ENCODE data around the gene WSCD2. TPM values are rescaled to one million over a fixed set of nuclear protein-coding genes. Genes with fewer than 3 reads are reported as not detected.
A peak's percentile ranks its signal among the peaks of the same experiment; 100 is the strongest.

The WSCD2 gene
- total and polyA plus RNA-seq, 8 donors, result 0.25 to 6.7 (median 1.4) TPM; not detected in 3

DNA sequence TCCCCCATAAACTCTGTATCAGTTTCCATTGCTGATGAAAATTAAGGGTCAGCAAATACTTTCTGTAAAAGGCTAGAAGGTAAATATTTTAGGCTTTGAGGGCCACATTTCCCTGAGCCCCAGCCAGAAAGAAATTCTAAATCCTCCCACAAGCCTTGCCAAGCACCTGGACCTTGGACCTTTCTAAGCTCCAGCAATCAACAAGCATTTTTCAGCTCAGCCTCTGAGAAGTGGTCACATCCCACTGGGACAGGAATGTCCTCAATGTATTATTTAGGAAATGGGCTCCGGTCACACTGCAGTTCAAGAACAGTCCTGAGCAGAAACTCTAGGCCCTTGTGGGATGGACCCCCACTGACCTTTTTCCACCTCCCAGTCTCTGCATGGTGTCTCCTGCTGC, 55.9 kb downstream of the WSCD2 start:
- no peak for DNase-seq
- peaks cover 0 to 17% (median under 1%) of the 10 kb centered on the region in 4 donors for H3K4me1 ChIP-seq
- WGBS, 5 donors, result 67 to 85% (median 81%) methylated on average over 1 of the region's 1 CpG
- intact Hi-C loops (cut with DNase I; ENCODE audit: low total_unique reads), result no loop called here
- no peaks in the 10 kb centered on the region for H3K27me3 ChIP-seq
- no peak overlapping the region for H3K4me3 ChIP-seq
- H3K9me3 ChIP-seq, result no peaks in the 10 kb centered on the region
- no peak overlapping the region for H3K27ac ChIP-seq
- H3K36me3 ChIP-seq, result no peaks in the 10 kb centered on the region
- TF ChIP-seq, protein P1, sequence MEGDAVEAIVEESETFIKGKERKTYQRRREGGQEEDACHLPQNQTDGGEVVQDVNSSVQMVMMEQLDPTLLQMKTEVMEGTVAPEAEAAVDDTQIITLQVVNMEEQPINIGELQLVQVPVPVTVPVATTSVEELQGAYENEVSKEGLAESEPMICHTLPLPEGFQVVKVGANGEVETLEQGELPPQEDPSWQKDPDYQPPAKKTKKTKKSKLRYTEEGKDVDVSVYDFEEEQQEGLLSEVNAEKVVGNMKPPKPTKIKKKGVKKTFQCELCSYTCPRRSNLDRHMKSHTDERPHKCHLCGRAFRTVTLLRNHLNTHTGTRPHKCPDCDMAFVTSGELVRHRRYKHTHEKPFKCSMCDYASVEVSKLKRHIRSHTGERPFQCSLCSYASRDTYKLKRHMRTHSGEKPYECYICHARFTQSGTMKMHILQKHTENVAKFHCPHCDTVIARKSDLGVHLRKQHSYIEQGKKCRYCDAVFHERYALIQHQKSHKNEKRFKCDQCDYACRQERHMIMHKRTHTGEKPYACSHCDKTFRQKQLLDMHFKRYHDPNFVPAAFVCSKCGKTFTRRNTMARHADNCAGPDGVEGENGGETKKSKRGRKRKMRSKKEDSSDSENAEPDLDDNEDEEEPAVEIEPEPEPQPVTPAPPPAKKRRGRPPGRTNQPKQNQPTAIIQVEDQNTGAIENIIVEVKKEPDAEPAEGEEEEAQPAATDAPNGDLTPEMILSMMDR (IDR thresholded peaks at IDR 0.05), result no peak
- TF ChIP-seq EP300 (IDR thresholded peaks at IDR 0.05), result no peak
- no peak for TF ChIP-seq POLR2AphosphoS5 (IDR thresholded peaks at IDR 0.05)
- no peak for TF ChIP-seq POLR2A (IDR thresholded peaks at IDR 0.05)

DNA sequence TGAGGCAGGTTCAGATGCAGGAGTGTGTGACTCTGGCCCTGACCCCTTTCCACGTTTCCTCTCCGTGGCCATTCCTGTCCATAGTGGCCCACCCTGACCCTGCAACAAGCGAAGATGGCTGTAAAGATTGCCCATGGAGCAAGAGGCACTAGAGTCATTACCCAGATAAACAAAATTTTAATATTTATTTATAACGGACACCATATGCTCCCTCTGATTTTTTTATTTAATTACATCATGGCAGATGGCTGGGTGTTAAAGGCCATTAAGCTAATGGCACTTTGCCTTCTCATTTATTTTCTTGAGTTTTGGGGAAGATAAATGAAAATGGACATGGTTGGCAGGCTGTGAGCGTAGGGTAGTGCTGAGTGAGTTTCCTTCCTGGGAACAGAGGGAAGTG, 58.7 kb downstream of the WSCD2 start:
- Histone ChIP-seq H3K4me3 (no peak overlapping the region), H3K36me3 (no peaks in the 10 kb centered on the region), H3K4me1 (peaks cover 0 to 22% (median 2%) of the 10 kb centered on the region in 4 donors), H3K27me3 (peaks cover 0 to 6% (median 0%) of the 10 kb centered on the region in 3 donors), H3K27ac (no peak overlapping the region), H3K9me3 (no peaks in the 10 kb centered on the region)
- WGBS, 5 donors, result 68 to 83% (median 79%) methylated on average over 5 of the region's 5 CpGs
- TF ChIP-seq, protein P1 (IDR thresholded peaks at IDR 0.05), result no peak
- TF ChIP-seq EP300 (IDR thresholded peaks at IDR 0.05) (no peak), POLR2AphosphoS5 (IDR thresholded peaks at IDR 0.05) (no peak), POLR2A (IDR thresholded peaks at IDR 0.05) (no peak)
- intact Hi-C loops (cut with DNase I; ENCODE audit: low total_unique reads), result no loop called here
- peak in 1 of 2 donors; percentile 20 for DNase-seq

DNA sequence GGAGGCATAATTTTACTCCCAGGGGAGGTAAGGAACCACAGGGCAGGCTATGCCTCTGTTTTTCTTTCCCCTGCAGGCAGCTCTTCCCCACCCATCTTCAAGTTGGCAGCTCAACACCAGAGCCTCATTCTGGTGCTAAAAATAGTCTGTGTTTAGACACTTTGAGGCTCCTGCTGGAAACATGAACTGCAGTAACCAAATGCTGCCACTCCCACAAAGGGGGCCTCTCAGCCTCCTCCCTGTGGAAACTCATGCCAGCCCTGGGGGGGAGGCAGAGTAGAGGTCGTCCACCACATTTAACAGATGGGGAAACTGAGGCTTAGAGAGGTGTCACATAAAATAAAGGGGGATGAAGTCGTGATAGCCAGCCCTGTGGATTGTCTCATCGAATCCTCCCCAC, 61.4 kb downstream of the WSCD2 start:
- Histone ChIP-seq H3K4me1 (peaks cover 0 to 10% (median 2%) of the 10 kb centered on the region in 4 donors), H3K36me3 (no peaks in the 10 kb centered on the region), H3K9me3 (no peaks in the 10 kb centered on the region), H3K27ac (peak overlapping the region in 1 of 5 donors; percentile 50), H3K27me3 (peaks cover 0 to 6% (median 0%) of the 10 kb centered on the region in 3 donors), H3K4me3 (no peak overlapping the region)
- peak in 1 of 2 donors; percentile 60 for DNase-seq
- TF ChIP-seq POLR2A (IDR thresholded peaks at IDR 0.05) (no peak), EP300 (IDR thresholded peaks at IDR 0.05) (no peak), POLR2AphosphoS5 (IDR thresholded peaks at IDR 0.05) (no peak)
- TF ChIP-seq, protein P1 (IDR thresholded peaks at IDR 0.05), result no peak
- intact Hi-C loops (cut with DNase I; ENCODE audit: low total_unique reads), result no loop called here
- 47 to 53% (median 52%) methylated on average over 3 of the region's 3 CpGs for WGBS, 5 donors

DNA sequence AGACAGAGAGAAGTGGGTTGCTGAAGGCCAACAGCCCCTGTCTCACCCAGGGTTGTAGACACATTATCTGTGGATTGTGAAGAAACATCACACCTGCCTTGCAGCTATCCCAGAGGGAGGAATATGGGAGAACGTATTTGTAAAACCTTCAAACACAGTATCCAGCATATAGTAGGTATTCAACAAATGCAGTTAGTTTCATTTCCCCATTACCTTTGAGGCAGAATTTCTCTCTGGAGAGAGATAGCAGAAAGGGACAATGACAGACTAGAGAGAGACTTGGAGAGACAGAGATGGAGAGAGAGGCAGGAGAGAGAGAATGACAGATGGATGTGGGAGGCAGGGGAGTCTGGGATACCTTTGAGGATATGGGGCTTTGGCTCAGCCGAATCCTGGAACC, 62.0 kb downstream of the WSCD2 start:
- Histone ChIP-seq H3K36me3 (peaks cover 0 to 3% (median 0%) of the 10 kb centered on the region in 4 donors), H3K27ac (no peak overlapping the region), H3K4me3 (no peak overlapping the region), H3K9me3 (no peaks in the 10 kb centered on the region), H3K27me3 (peaks cover 0 to 6% (median 0%) of the 10 kb centered on the region in 3 donors), H3K4me1 (peaks cover 0 to 10% (median 2%) of the 10 kb centered on the region in 4 donors)
- DNase-seq, result no peak
- intact Hi-C loops (cut with DNase I; ENCODE audit: low total_unique reads), result no loop called here
- TF ChIP-seq POLR2A (IDR thresholded peaks at IDR 0.05) (no peak), POLR2AphosphoS5 (IDR thresholded peaks at IDR 0.05) (no peak), EP300 (IDR thresholded peaks at IDR 0.05) (no peak)
- TF ChIP-seq, protein P1 (IDR thresholded peaks at IDR 0.05), result no peak
- 68 to 82% (median 72%) methylated on average over 2 of the region's 2 CpGs for WGBS, 5 donors

Data from stomach (tissue), 9 donors.